Head of caudate nucleus (tissue), 42 donors: ENCODE measurements around the gene LEF1.

Experiments used
- DNase-seq, 42 donors: peaks; one replicate each; pipeline versions ENCODE4 v3.0.0 to v3.0.0-alpha.2; 2020 to 2021; ENCODE audit warnings: mixed read lengths in 7 of 42
- intact Hi-C: fragments of 100-400 bp; cut with DNase I; formaldehyde crosslinking; loops from one replicate; pipeline ENCODE4 v1.15.0; 2022

LEF1 gene

GRCh38 chr4:108156391-108156790, 12.3 kb downstream of the LEF1 start:
- DNase-seq = no peak
- intact Hi-C loops = no loop called here

- intact Hi-C loops = no loop called here
- DNase-seq = no peak
Measured at GRCh38 chr4:108155373-108155772, 13.4 kb downstream of the LEF1 start.

DNA sequence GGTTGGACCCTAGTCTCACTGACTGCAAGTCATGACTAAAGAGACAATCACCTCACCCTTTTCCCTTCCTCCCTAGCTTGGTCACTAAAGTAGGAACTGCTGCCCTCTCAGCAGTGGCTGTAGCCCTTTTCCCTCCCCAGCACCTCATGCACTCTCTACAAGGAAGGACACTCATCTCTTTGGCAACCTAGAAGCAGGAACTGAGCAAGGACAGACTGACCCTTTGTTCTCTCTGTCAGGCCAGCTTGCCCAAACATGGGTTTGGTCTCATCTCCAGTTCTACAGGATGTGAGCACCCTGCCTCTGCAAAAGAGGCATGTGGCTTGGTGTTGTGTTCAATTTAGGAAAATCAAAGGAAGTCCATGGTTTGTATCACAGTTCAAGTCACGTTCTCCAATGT, 15.8 kb downstream of the LEF1 start:
- intact Hi-C loops = no loop called here
- DNase-seq = no peak

DNA sequence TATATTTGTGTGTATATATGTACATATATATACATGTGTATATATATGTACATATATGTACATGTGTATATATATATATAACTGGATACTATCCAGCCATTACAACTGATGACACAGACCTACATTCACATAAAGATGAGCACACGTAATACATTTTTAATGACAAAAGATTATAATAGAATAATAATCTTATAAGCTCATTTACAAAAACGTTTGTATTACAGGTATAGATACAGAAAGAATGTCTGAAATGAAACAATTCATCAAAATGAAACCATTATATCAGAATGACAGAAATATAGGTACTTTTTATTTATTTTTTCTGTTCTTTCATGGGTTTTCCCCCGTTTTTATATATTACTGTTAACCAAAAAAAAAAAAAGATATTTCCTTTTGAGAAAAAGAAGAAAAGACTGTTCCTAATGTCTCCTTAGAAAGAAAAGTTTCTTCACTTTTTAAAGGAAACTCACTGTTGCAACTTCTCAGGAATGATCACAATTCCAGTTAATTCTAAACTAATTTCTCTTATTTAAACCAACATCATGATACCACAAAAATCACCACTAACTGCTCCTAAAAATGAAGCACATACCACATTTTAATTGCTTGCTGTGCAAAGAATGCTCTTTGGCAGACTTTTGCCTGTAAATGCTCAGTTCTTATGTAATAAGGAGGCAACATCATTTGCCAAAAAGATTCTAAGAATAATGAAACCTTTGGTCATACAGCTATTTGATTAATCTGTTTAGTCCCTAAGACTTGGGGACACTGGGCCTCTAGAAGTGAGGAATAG, 18.9 kb downstream of the LEF1 start:
- intact Hi-C loops = no loop called here
- DNase-seq = no peak

- intact Hi-C loops = no loop called here
- no peak for DNase-seq
Measured at GRCh38 chr4:108148316-108148715, 20.4 kb downstream of the LEF1 start.

DNA sequence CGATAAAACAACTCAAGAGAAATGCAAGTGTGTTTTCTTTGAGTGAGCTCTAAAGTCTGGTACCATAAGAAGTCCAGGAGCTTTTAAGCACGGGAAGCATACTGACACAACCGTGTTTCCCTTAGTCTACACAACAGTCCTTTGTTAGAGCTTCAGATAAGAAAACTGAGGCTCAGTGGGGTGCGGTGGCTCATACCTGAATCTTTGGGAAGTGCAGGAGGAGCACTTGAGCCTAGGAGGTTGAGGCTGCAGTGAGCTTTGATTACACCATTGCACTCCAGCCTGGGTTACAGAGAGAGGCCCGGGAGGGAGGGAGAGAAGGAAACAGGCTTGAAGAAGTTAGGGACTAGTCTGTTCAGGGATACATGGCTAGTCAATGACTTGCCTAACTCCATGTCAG, 21.9 kb downstream of the LEF1 start:
- DNase-seq = no peak
- intact Hi-C loops = no loop called here

GRCh38 chr4:108146336-108146735, 22.4 kb downstream of the LEF1 start:
- intact Hi-C loops = no loop called here
- no peak for DNase-seq

GRCh38 chr4:108144451-108144850, 24.3 kb downstream of the LEF1 start:
- DNase-seq = no peak

DNA sequence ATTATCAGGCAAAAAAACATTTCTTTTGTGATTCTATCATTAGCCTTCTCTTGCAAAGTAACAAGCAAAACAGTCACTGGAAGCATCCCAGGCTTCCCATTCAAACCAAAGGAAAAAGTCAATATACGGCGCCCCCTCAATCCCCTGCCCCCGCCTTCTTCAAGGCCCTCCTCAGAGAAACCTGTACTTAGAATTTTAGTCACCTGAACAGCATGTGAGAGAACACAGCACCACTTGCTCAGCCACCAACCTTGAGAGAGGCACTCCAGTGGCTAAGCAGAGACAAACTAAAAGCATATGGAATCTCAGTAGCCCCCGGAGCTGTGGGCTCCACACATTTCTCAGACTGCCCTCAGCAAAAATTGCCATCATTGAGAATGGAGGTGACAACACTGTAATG, 25.2 kb downstream of the LEF1 start:
- no peak for DNase-seq
- intact Hi-C loops = no loop called here

More at GRCh38 chr4:108144451-108144850, 24.3 kb downstream of the LEF1 start:
- intact Hi-C loops = no loop called here

DNA sequence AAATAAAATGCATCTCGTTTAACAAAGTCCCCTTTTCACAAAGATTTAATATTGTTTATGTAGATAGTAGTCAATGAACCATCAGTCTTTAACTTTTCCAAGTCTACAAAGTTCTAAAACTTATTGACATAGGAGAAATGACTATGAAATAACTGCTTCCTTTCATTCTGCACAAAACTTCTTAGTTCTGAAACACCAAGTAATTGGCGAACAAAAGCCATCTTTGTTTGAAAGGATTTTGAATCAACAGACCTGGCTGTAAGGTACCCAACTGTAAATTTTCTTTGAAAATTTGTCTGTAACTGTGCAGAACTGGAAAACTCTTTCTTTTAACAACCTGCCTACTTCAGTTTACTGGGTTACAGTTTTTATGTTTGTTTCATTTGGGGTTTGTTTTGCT, 25.9 kb downstream of the LEF1 start:
- intact Hi-C loops = no loop called here

DNA sequence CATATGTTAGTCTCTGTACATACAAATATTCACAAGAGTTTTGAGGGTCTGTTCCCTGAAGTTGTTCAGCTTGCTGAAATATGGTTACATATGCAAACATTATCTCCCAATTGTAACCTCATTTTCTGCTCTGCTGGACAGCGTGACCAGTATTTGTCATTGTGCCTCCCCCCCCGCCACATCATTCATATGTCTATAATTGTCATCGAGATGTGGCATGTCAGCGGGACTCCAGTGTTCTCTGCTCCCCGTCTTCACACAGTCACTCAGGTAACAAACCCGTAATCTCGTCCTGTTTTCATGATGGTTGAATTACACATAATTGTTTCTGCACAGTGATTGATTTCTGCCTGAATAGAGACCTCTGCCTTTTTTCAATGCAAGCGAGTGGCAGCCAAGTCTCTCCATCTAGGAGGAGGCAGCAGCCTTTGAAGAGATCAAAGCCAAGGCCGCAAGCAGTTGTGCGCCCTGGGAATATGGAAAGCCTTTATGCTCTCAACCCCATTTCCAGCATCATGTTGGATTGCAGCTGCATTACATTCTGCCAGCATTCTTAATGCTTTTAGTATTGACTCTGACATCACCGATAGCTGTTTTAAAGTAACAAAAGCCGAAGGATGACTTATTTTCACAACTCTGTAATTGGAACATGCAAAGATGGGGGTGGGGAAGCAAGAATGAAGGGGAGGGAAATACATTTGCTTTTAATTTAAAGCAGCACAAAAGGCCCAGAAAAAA, 27.4 kb downstream of the LEF1 start:
- intact Hi-C loops = no loop called here
- DNase-seq = no peak

More for the DNA sequence above, 25.9 kb downstream of the LEF1 start:
- no peak for DNase-seq

- intact Hi-C loops = no loop called here
- no peak for DNase-seq
Measured at GRCh38 chr4:108140328-108140727, 28.4 kb downstream of the LEF1 start.

DNA sequence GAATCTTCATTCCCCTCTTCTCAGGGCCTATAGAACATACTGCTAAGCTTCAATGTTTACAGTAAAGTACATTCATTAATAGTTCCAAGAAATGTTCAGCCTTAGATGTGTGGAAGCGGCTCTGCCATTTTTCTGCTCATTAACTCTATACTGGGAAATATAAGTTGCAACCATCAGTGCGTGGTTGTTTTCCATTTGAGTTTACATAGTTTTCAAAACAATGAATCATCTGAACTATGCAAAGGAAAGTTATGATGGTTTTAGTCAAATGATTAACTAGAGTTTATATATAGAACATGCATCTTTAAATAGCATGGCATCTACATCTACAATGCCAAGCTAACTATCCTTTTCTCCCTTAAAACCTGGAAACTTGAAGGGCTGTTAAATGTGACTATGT, 29.6 kb downstream of the LEF1 start:
- no peak for DNase-seq
- intact Hi-C loops = no loop called here

- intact Hi-C loops = no loop called here
- DNase-seq = no peak
Measured at GRCh38 chr4:108135549-108136209, 33.1 kb downstream of the LEF1 start.

GRCh38 chr4:108130955-108131354, 37.8 kb downstream of the LEF1 start:
- DNase-seq = no peak
- intact Hi-C loops = no loop called here

DNA sequence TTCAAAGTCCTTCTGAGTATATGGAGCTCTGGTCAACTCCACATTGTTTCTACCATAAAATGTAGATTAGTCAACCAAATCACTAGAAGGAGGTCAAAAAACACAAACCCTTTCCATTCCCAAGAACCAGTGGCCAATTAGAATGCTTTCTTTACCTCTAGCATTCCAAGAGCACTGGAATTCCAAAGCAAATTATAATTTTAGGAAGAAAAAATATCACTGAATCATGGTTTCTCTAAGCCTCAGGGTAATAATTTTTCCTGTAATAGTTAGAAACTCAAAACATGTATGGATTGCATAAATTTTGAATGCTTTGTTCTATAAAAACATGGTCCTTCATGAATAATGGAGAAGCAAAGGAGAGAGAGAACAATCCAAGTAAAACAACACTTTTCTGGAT, 39.5 kb downstream of the LEF1 start:
- intact Hi-C loops = no loop called here
- no peak for DNase-seq

DNA sequence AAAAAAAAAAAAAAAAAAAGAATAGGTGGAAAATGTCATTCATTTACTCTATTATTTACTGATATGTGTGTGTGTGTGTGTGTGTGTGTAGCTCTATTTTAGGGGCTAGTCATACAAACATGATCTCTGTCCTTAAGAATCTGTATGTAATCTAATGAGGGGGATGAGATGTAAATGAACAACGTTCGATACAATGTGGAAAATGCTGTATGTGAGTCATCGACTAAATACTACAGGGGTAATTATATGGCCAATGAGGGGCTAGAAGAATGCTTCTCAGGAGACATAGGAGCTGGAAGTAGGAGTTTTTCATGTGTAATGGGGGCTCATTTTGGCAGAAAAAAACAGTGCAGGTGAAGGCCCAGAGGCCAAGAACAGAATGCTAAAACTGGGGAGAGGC, 41.9 kb downstream of the LEF1 start:
- intact Hi-C loops = no loop called here
- DNase-seq = no peak

GRCh38 chr4:108120789-108121188, 47.9 kb downstream of the LEF1 start:
- DNase-seq = no peak
- intact Hi-C loops = no loop called here

DNA sequence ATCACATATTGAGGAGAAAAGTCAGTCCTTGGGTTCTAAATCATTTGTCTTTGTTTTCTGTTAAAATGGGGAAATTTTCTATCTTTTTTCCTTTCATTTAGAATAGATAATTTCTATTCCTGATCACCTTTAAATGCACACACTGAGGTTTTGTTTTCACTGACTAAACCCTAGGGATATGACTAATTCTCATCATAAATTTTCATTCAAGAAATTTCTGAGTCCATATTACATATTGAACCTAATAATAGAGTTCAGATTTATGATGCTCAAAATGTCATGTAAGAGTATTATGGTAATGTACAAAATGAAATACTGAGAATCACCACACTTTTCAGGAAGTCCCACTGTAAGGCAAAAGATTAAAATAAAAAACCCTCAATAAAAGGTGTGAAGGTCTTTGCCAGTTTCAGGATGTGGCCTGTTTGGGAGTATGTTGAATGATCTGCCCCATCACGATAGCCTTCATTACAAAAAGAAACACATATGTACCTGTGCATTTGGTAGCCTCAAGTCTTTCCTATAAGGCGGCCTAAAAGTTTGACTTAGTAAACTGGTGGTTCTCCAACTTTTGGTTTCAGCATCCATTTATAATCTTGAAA, 49.4 kb downstream of the LEF1 start:
- intact Hi-C loops = no loop called here

GRCh38 chr4:108118505-108118904, 50.2 kb downstream of the LEF1 start:
- no peak for DNase-seq
- intact Hi-C loops = no loop called here

More for the DNA sequence above, 49.4 kb downstream of the LEF1 start:
- DNase-seq = no peak
